ENCODE data around the gene CPEB3.
"Not testable (repeated sequence)": the region's sequence is repeated elsewhere in the genome, so short reads cannot be mapped to it uniquely, and the experiment has no call there.

Gene CPEB3

GRCh38 chr10:92208157-92208720 lies 82.6 kb downstream of the CPEB3 start:
- no peak for DNase-seq

GRCh38 chr10:92207061-92207460 lies 83.8 kb downstream of the CPEB3 start:
- DNase-seq, result no peak

- no peak for DNase-seq
Measured at GRCh38 chr10:92203919-92204623, 86.8 kb downstream of the CPEB3 start.

- DNase-seq, result no peak
Measured at GRCh38 chr10:92202536-92202935, 88.3 kb downstream of the CPEB3 start.

GRCh38 chr10:92200564-92200963 lies 90.3 kb downstream of the CPEB3 start:
- DNase-seq, result no peak

GRCh38 chr10:92187101-92187500 lies 103.8 kb downstream of the CPEB3 start:
- DNase-seq, result no peak

GRCh38 chr10:92184977-92185376 lies 105.9 kb downstream of the CPEB3 start:
- DNase-seq, result no peak

GRCh38 chr10:92183199-92183598 lies 107.7 kb downstream of the CPEB3 start:
- no peak for DNase-seq

GRCh38 chr10:92181575-92181974 lies 109.3 kb downstream of the CPEB3 start:
- no peak for DNase-seq

- no peak for DNase-seq
Measured at GRCh38 chr10:92180399-92180798, 110.5 kb downstream of the CPEB3 start.

GRCh38 chr10:92177546-92177945 lies 113.3 kb downstream of the CPEB3 start:
- no peak for DNase-seq

- DNase-seq, result no peak
Measured at GRCh38 chr10:92175164-92175563, 115.7 kb downstream of the CPEB3 start.

- DNase-seq, result no peak
Measured at GRCh38 chr10:92173996-92174395, 116.9 kb downstream of the CPEB3 start.

GRCh38 chr10:92164036-92164696 lies 126.7 kb downstream of the CPEB3 start:
- DNase-seq, result no peak

- DNase-seq, result no peak
Measured at GRCh38 chr10:92162541-92162940, 128.3 kb downstream of the CPEB3 start.

- DNase-seq, result no peak
Measured at GRCh38 chr10:92156874-92157773, 133.8 kb downstream of the CPEB3 start.

- no peak for DNase-seq
Measured at GRCh38 chr10:92150823-92151222, 140.1 kb downstream of the CPEB3 start.

GRCh38 chr10:92149261-92149660 lies 141.6 kb downstream of the CPEB3 start:
- no peak for DNase-seq

- no peak for DNase-seq
Measured at GRCh38 chr10:92146781-92147180, 144.1 kb downstream of the CPEB3 start.

GRCh38 chr10:92146107-92146506 lies 144.8 kb downstream of the CPEB3 start:
- DNase-seq, result no peak

- DNase-seq, result no peak
Measured at GRCh38 chr10:92142949-92143348, 147.9 kb downstream of the CPEB3 start.

- DNase-seq, result no peak
Measured at GRCh38 chr10:92142512-92142911, 148.4 kb downstream of the CPEB3 start.

GRCh38 chr10:92141147-92141546 lies 149.7 kb downstream of the CPEB3 start:
- DNase-seq, result not testable (repeated sequence)
